22Rv1 (cell line): ENCODE data around the gene REEP6.

Source experiments
- H3K27ac ChIP-seq: fragments of 450-650 bp; 2 replicates; pipeline ENCODE4 v1.5.1; 2017
- ZFX ChIP-seq: fragments of 450-650 bp; IDR thresholded peaks from 2 replicates; pipeline ENCODE4 v1.6.1; 2017; ENCODE audit warnings: antibody characterized with exemption, borderline replicate concordance
- TF ChIP-seq, protein P1 (sequence below): fragments of 450-650 bp; IDR thresholded peaks from 2 replicates; pipeline ENCODE4 v1.5.1; 2017; ENCODE audit warnings: mild to moderate bottlenecking

REEP6 gene

DNA sequence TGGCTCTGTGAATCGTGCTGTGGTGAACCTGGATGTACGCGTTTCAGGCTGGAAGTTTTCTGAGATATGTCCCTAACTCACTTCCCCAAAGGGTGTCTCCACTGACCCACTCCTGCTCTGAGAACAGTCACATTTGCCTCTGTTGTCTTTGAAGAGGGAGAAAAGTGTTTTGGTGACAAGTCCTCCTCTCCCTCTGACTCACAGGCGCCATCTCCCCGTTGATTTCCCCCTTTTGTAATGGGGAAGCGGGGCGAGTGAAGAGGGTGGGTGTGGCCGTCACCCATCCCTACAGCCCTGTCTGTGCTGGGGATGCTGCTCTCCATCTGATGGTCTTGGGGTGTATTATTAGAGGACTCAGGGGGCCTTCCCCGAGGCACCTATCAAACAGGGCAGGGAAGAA lies 31.5 kb upstream of the REEP6 start:
- TF ChIP-seq ZFX, result no peak
- TF ChIP-seq, protein P1, sequence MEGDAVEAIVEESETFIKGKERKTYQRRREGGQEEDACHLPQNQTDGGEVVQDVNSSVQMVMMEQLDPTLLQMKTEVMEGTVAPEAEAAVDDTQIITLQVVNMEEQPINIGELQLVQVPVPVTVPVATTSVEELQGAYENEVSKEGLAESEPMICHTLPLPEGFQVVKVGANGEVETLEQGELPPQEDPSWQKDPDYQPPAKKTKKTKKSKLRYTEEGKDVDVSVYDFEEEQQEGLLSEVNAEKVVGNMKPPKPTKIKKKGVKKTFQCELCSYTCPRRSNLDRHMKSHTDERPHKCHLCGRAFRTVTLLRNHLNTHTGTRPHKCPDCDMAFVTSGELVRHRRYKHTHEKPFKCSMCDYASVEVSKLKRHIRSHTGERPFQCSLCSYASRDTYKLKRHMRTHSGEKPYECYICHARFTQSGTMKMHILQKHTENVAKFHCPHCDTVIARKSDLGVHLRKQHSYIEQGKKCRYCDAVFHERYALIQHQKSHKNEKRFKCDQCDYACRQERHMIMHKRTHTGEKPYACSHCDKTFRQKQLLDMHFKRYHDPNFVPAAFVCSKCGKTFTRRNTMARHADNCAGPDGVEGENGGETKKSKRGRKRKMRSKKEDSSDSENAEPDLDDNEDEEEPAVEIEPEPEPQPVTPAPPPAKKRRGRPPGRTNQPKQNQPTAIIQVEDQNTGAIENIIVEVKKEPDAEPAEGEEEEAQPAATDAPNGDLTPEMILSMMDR, result no peak
- H3K27ac ChIP-seq, result no peak overlapping the region

DNA sequence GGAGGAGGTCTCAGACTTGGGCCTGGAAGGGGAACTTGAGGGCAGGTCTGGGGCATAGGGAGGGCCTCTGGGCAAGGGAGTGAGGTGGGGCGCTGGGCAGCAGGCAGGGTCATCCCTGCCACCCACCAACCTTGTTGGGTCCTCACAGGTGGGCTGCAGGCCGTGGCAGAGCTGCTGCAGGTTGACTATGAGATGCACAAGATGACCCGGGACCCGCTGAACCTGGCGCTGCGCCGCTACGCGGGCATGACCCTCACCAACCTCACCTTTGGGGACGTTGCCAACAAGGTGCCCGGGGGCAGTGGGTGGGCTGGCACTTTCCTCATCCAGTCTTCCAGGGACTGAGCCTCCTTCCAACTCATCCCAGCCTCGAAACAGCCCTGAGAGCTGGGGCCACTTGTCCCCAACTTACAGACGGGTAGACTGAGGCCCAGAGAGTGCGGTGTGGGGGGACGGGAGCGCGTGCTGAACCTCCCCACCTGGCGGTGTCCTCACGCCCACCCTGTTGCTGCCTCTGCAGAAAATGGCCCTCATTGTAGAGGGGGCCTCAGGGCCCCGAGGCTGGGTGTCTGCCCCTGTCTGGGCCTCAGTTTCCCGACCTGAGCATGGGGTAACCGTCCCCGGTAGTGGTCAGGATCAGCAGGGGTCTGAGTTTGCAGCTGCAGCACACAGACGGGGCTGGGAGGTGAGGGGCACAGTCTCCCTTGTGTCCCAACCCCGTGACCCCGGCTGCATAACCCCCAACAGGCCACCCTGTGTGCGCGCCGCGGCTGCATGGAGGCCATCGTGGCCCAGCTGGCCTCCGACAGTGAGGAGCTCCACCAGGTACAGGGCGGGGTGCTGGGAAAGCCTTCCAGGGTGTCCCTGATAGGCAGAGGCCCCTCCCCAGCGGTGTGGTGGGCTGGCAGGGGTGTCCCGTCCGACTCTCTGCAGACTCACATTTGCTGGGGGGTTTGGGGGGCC lies 30.7 kb upstream of the REEP6 start:
- TF ChIP-seq ZFX, result no peak
- TF ChIP-seq, protein P1, result no peak
- no peak overlapping the region for H3K27ac ChIP-seq

DNA sequence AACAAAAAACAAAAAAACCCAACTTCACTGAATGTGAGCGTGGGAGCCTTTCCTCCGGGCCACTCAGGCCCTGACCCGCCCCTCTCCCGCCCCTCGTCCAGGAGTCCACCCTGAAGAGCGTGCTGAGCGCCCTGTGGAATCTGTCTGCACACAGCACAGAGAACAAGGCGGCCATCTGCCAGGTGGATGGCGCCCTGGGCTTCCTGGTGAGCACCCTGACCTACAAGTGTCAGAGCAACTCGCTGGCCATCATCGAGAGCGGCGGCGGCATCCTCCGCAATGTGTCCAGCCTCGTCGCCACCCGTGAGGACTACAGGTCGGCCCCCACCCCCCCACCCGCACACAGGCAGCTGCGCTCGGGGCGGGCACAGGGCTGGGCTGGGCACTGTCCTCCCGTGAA lies 29.1 kb upstream of the REEP6 start:
- no peak for TF ChIP-seq ZFX
- TF ChIP-seq, protein P1, result no peak
- no peak overlapping the region for H3K27ac ChIP-seq

DNA sequence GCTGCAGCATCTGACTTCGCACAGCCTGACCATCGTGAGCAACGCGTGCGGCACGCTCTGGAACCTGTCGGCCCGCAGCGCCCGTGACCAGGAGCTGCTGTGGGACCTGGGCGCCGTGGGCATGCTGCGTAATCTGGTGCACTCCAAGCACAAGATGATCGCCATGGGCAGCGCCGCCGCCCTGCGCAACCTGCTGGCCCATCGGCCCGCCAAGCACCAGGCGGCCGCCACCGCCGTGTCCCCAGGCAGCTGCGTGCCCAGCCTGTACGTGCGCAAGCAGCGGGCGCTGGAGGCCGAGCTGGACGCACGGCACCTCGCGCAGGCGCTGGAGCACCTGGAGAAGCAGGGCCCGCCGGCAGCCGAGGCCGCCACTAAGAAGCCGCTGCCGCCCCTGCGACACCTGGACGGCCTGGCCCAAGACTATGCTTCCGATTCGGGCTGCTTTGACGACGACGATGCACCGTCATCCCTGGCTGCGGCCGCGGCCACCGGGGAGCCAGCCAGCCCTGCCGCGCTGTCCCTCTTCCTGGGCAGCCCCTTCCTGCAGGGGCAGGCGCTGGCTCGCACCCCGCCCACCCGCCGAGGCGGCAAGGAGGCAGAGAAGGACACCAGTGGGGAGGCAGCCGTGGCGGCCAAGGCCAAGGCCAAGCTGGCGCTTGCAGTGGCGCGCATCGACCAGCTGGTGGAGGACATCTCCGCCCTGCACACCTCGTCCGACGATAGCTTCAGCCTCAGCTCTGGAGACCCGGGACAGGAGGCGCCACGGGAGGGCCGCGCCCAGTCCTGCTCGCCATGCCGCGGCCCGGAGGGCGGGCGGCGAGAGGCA lies 25.6 kb upstream of the REEP6 start:
- TF ChIP-seq ZFX, result no peak
- TF ChIP-seq, protein P1, result no peak
- no peak overlapping the region for H3K27ac ChIP-seq

DNA sequence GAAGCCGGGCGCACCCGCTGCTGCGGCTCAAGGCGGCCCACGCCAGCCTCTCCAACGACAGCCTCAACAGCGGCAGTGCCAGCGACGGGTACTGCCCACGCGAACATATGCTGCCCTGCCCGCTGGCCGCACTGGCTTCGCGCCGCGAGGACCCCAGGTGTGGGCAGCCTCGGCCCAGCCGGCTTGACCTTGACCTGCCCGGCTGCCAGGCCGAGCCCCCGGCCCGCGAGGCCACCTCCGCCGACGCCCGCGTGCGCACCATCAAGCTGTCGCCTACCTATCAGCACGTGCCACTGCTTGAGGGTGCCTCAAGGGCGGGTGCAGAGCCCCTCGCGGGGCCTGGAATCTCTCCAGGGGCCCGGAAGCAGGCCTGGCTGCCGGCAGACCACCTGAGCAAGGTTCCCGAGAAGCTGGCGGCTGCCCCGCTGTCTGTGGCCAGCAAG lies 24.9 kb upstream of the REEP6 start:
- H3K27ac ChIP-seq, result no peak overlapping the region
- TF ChIP-seq ZFX, result no peak
- TF ChIP-seq, protein P1, result no peak

DNA sequence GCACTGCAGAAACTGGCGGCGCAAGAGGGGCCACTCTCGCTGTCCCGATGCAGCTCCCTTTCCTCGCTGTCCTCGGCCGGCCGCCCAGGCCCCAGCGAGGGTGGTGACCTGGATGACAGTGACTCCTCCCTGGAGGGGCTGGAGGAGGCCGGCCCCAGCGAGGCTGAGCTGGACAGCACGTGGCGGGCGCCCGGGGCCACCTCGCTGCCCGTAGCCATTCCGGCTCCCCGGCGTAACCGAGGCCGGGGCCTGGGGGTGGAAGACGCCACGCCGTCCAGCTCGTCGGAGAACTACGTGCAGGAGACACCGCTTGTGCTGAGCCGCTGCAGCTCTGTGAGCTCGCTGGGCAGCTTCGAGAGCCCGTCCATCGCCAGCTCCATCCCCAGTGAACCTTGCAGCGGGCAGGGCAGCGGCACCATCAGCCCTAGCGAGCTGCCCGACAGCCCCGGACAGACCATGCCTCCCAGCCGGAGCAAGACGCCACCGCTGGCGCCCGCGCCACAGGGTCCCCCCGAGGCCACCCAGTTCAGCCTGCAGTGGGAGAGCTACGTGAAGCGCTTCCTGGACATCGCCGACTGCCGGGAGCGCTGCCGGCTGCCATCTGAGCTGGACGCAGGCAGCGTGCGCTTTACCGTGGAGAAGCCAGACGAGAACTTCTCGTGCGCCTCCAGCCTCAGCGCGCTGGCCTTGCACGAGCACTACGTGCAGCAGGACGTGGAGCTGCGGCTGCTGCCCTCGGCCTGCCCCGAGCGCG lies 24.3 kb upstream of the REEP6 start:
- no peak for TF ChIP-seq ZFX
- TF ChIP-seq, protein P1, result no peak
- H3K27ac ChIP-seq, result no peak overlapping the region
